BE2C (cell line): ENCODE results near the gene CRISP3.
"Not testable (repeated sequence)": the region's sequence is repeated elsewhere in the genome, so short reads cannot be mapped to it uniquely, and the experiment has no call there.

Experiments used
- DNase-seq: peaks from one replicate; pipeline ENCODE4 v3.0.0-alpha.2; 2020
- H3K27me3 ChIP-seq: fragments of 250-450 bp; sonication (Bioruptor Pico); 2 replicates; pipeline ENCODE4 v1.5.1; 2020; ENCODE audit warnings: mild to moderate bottlenecking
- H3K36me3 ChIP-seq: fragments of 250-450 bp; sonication (Bioruptor Pico); 2 replicates; pipeline ENCODE4 v1.5.1; 2020; ENCODE audit warnings: mild to moderate bottlenecking
- H3K4me1 ChIP-seq: fragments of 250-450 bp; sonication (Bioruptor Pico); 2 replicates; pipeline ENCODE4 v1.5.1; 2020
- H3K4me3 ChIP-seq: 2 replicates; pipeline ENCODE4 v1.5.1; 2011; ENCODE audit warnings: low read depth, low read length
- H3K9me3 ChIP-seq: fragments of 250-450 bp; sonication (Bioruptor Pico); 2 replicates; pipeline ENCODE4 v1.5.1; 2020
- CTCF ChIP-seq: IDR thresholded peaks from 2 replicates; pipeline ENCODE4 v1.5.1; 2012; ENCODE audit warnings: mild to moderate bottlenecking, low read depth, low read length

Gene CRISP3

GRCh38 chr6:49739423-49739822 lies 4.8 kb downstream of the CRISP3 start:
- no peak for DNase-seq
- H3K4me1 ChIP-seq, result no peaks in the 10 kb centered on the region
- no peaks in the 10 kb centered on the region for H3K36me3 ChIP-seq
- H3K27me3 ChIP-seq, result no peaks in the 10 kb centered on the region
- H3K9me3 ChIP-seq, result no peaks in the 10 kb centered on the region
- no peak for TF ChIP-seq CTCF
- H3K4me3 ChIP-seq, result no peak overlapping the region

GRCh38 chr6:49736017-49736508 lies 8.1 kb downstream of the CRISP3 start:
- no peak for DNase-seq
- Histone ChIP-seq H3K4me1 (no peaks in the 10 kb centered on the region), H3K9me3 (no peaks in the 10 kb centered on the region), H3K4me3 (no peak overlapping the region), H3K36me3 (no peaks in the 10 kb centered on the region), H3K27me3 (no peaks in the 10 kb centered on the region)
- TF ChIP-seq CTCF, result no peak

- Histone ChIP-seq H3K27me3 (no peaks in the 10 kb centered on the region), H3K9me3 (no peaks in the 10 kb centered on the region), H3K4me1 (no peaks in the 10 kb centered on the region), H3K36me3 (no peaks in the 10 kb centered on the region), H3K4me3 (no peak overlapping the region)
- TF ChIP-seq CTCF, result no peak
- no peak for DNase-seq
Observed at GRCh38 chr6:49733680-49734079, 10.5 kb downstream of the CRISP3 start.

- no peak for DNase-seq
- Histone ChIP-seq H3K4me1 (no peaks in the 10 kb centered on the region), H3K36me3 (no peaks in the 10 kb centered on the region), H3K27me3 (no peaks in the 10 kb centered on the region), H3K9me3 (no peaks in the 10 kb centered on the region), H3K4me3 (no peak overlapping the region)
- no peak for TF ChIP-seq CTCF
Observed at GRCh38 chr6:49732781-49733180, 11.4 kb downstream of the CRISP3 start.

- Histone ChIP-seq H3K27me3 (no peaks in the 10 kb centered on the region), H3K36me3 (no peaks in the 10 kb centered on the region), H3K9me3 (no peaks in the 10 kb centered on the region), H3K4me3 (no peak overlapping the region), H3K4me1 (no peaks in the 10 kb centered on the region)
- TF ChIP-seq CTCF, result no peak
- no peak for DNase-seq
Observed at GRCh38 chr6:49730251-49730650, 13.9 kb downstream of the CRISP3 start.

- not testable (repeated sequence) for H3K27me3 ChIP-seq, H3K4me1 ChIP-seq, H3K9me3 ChIP-seq, H3K36me3 ChIP-seq, DNase-seq, H3K4me3 ChIP-seq
Observed at GRCh38 chr6:49723917-49724316, 20.3 kb downstream of the CRISP3 start.

- H3K4me3 ChIP-seq, result no peak overlapping the region
- DNase-seq, result no peak
- no peaks in the 10 kb centered on the region for H3K4me1 ChIP-seq
- H3K36me3 ChIP-seq, result no peaks in the 10 kb centered on the region
- no peaks in the 10 kb centered on the region for H3K27me3 ChIP-seq
- H3K9me3 ChIP-seq, result no peaks in the 10 kb centered on the region
- no peak for TF ChIP-seq CTCF
Observed at GRCh38 chr6:49721297-49721696, 22.9 kb downstream of the CRISP3 start.
